Neural cell (in vitro differentiated cells): Measurements from ENCODE around the gene CNTN4.

Experiments
- EZH2 ChIP-seq: fragments of 200-600, 300-800 bp; shearing (Covaris generic), sonication (generic); IDR thresholded peaks from 2 replicates; pipeline ENCODE4 v1.6.1; 2014; ENCODE audit warnings: antibody characterized with exemption, low read length, borderline replicate concordance, mild to moderate bottlenecking; ENCODE audit not compliant: insufficient read depth, poor library complexity, severe bottlenecking
- POLR2AphosphoS5 ChIP-seq: IDR thresholded peaks from 2 replicates; pipeline ENCODE4 v1.6.1; 2012
- RAD21 ChIP-seq: fragments of 450-650 bp; conservative IDR thresholded peaks from 2 replicates; pipeline ENCODE4 v1.6.1; 2014; ENCODE audit warnings: antibody characterized with exemption, mild to moderate bottlenecking, moderate library complexity
- TAF1 ChIP-seq: IDR thresholded peaks from 2 replicates; pipeline ENCODE4 v1.6.1; 2012; ENCODE audit warnings: low read depth
- TF ChIP-seq, protein P1 (sequence below): fragments of 450-650 bp; IDR thresholded peaks from 2 replicates; pipeline ENCODE4 v1.5.1; 2014; ENCODE audit warnings: antibody characterized with exemption, mild to moderate bottlenecking, moderate library complexity; ENCODE audit not compliant: poor library complexity, severe bottlenecking
- TF ChIP-seq, protein P2 (sequence below): IDR thresholded peaks from 2 replicates; pipeline ENCODE4 v1.6.1; 2012; ENCODE audit warnings: borderline replicate concordance

- TF ChIP-seq, protein P1, sequence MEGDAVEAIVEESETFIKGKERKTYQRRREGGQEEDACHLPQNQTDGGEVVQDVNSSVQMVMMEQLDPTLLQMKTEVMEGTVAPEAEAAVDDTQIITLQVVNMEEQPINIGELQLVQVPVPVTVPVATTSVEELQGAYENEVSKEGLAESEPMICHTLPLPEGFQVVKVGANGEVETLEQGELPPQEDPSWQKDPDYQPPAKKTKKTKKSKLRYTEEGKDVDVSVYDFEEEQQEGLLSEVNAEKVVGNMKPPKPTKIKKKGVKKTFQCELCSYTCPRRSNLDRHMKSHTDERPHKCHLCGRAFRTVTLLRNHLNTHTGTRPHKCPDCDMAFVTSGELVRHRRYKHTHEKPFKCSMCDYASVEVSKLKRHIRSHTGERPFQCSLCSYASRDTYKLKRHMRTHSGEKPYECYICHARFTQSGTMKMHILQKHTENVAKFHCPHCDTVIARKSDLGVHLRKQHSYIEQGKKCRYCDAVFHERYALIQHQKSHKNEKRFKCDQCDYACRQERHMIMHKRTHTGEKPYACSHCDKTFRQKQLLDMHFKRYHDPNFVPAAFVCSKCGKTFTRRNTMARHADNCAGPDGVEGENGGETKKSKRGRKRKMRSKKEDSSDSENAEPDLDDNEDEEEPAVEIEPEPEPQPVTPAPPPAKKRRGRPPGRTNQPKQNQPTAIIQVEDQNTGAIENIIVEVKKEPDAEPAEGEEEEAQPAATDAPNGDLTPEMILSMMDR: no peak
- TF ChIP-seq POLR2AphosphoS5 (no peak), RAD21 (no peak), EZH2 (no peak), TAF1 (no peak)
- TF ChIP-seq, protein P2, sequence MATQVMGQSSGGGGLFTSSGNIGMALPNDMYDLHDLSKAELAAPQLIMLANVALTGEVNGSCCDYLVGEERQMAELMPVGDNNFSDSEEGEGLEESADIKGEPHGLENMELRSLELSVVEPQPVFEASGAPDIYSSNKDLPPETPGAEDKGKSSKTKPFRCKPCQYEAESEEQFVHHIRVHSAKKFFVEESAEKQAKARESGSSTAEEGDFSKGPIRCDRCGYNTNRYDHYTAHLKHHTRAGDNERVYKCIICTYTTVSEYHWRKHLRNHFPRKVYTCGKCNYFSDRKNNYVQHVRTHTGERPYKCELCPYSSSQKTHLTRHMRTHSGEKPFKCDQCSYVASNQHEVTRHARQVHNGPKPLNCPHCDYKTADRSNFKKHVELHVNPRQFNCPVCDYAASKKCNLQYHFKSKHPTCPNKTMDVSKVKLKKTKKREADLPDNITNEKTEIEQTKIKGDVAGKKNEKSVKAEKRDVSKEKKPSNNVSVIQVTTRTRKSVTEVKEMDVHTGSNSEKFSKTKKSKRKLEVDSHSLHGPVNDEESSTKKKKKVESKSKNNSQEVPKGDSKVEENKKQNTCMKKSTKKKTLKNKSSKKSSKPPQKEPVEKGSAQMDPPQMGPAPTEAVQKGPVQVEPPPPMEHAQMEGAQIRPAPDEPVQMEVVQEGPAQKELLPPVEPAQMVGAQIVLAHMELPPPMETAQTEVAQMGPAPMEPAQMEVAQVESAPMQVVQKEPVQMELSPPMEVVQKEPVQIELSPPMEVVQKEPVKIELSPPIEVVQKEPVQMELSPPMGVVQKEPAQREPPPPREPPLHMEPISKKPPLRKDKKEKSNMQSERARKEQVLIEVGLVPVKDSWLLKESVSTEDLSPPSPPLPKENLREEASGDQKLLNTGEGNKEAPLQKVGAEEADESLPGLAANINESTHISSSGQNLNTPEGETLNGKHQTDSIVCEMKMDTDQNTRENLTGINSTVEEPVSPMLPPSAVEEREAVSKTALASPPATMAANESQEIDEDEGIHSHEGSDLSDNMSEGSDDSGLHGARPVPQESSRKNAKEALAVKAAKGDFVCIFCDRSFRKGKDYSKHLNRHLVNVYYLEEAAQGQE: no peak
Observed at GRCh38 chr3:3037156-3037555, 938.5 kb downstream of the CNTN4 start.
